GM18520 (cell line): Measurements from ENCODE around the gene OR4D6.

Source experiments
- ATAC-seq: cut with Tn5 transposase; IDR thresholded peaks from one replicate; pipeline ENCODE4 v1.9.1; 2021; ENCODE audit not compliant: unreplicated experiment

The OR4D6 gene

GRCh38 chr11:59503276-59503675 lies 46.5 kb downstream of the OR4D6 start, which contains the start of gene OR4D11:
Gene OR4D11, plus strand, starts transcription at chr11:59503576. Its CDS starts 0 bp downstream, at chr11:59503576.
- ATAC-seq: no peak
